ENCODE measurements around the gene ERC2.
A peak's percentile ranks its signal among the peaks of the same experiment; 100 is the strongest.

ERC2 gene

GRCh38 chr3:55729546-55729945, 738.7 kb downstream of the ERC2 start:
- peaks cover 32% of the 10 kb centered on the region for H3K4me1 Mint-ChIP-seq
- no peaks in the 10 kb centered on the region for H3K36me3 Mint-ChIP-seq (ENCODE audit: low read depth)
- H3K27me3 Mint-ChIP-seq (ENCODE audit: low read depth), result peaks cover 9% of the 10 kb centered on the region
- TF ChIP-seq, protein P1, sequence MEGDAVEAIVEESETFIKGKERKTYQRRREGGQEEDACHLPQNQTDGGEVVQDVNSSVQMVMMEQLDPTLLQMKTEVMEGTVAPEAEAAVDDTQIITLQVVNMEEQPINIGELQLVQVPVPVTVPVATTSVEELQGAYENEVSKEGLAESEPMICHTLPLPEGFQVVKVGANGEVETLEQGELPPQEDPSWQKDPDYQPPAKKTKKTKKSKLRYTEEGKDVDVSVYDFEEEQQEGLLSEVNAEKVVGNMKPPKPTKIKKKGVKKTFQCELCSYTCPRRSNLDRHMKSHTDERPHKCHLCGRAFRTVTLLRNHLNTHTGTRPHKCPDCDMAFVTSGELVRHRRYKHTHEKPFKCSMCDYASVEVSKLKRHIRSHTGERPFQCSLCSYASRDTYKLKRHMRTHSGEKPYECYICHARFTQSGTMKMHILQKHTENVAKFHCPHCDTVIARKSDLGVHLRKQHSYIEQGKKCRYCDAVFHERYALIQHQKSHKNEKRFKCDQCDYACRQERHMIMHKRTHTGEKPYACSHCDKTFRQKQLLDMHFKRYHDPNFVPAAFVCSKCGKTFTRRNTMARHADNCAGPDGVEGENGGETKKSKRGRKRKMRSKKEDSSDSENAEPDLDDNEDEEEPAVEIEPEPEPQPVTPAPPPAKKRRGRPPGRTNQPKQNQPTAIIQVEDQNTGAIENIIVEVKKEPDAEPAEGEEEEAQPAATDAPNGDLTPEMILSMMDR (IDR thresholded peaks at IDR 0.05; ENCODE audit: unreplicated experiment in 3 of 3), result no peak
- no peak overlapping the region for H3K4me3 Mint-ChIP-seq
- H3K27ac Mint-ChIP-seq, result no peak overlapping the region
- H3K9me3 Mint-ChIP-seq, result no peaks in the 10 kb centered on the region

DNA sequence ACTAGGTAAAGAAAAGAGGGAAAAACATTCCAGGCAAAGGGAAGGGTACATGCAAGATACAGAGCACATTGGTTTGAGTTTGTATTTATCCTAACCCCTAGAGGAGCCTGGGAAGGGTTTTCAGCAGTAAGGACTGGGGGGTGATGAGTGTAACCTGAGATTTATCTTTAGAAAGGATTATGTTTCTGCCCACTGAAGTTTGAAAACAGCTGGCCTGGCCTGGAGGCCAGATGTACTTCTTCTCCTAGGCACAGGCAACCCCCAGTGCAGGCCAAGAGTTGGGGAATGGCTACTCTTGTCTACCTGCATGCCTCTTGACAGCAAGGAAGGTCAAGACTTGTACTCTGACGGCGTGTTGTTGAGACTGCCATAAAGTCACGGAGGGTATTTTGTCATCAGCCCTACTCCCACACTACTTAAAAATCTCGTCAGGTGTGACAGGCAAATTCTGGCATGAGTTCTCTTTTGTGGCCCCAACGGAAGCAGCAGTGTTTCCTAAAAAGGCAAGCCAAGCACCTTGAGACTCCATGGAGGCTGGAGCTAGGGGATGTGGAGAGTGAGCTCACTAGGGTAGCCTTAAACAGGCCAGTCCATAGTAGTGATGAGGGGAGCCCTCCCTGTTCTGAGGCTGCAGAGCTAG, 739.7 kb downstream of the ERC2 start:
- no peak overlapping the region for H3K4me3 Mint-ChIP-seq
- no peaks in the 10 kb centered on the region for H3K9me3 Mint-ChIP-seq
- H3K36me3 Mint-ChIP-seq (ENCODE audit: low read depth), result no peaks in the 10 kb centered on the region
- H3K27me3 Mint-ChIP-seq (ENCODE audit: low read depth), result peaks cover 9% of the 10 kb centered on the region
- peaks cover 38% of the 10 kb centered on the region for H3K4me1 Mint-ChIP-seq
- TF ChIP-seq, protein P1 (IDR thresholded peaks at IDR 0.05; ENCODE audit: unreplicated experiment in 3 of 3), result no peak
- peak overlapping the region in 1 of 3 experiments; percentile 40 for H3K27ac Mint-ChIP-seq

- Mint-ChIP-seq H3K9me3 (no peaks in the 10 kb centered on the region), H3K4me1 (peaks cover 56% of the 10 kb centered on the region), H3K27ac (peak overlapping the region in 1 of 3 experiments; percentile 59), H3K4me3 (no peak overlapping the region), H3K27me3 (ENCODE audit: low read depth) (peaks cover 5% of the 10 kb centered on the region), H3K36me3 (ENCODE audit: low read depth) (no peaks in the 10 kb centered on the region)
- TF ChIP-seq, protein P1 (IDR thresholded peaks at IDR 0.05; ENCODE audit: unreplicated experiment in 3 of 3), result no peak
Observed at GRCh38 chr3:55726501-55726775, 741.8 kb downstream of the ERC2 start.

DNA sequence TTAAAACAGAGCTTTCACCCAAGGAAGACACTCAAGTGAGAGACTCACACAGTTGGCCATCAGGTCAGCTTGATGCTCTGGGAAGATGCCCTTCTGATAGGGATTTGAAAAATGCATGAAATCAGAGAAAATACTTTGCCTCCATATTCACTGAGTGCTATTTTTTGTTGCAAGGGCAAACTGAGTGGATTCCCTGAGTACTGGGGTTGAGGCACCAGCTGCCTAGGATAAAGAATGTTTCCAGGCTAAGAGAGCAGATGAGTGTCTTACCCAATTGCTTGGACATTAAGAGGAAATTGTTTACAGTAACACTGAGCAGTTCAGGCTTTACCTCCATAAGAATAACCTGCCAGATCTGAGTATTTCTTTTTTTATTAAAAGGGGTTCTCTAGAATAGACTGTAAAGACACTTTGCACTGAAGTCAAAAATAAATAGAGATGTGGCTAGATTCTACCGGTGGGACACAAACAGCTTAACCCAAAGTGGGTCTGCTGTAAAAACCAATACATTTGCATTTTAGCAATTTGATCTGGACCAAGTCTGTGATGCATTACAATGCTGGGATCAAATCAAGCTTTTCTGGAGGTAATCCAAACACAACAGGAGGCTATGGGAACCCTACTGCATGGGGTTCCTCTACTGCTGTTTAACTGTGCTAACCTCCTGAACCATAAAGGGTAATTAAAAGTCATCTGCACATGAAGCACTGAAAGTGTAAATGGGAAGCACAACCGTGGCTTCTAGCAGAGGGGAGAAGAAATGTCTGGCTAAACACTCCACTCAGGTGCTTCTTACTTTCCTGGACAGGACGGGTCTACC, 742.4 kb downstream of the ERC2 start:
- H3K36me3 Mint-ChIP-seq (ENCODE audit: low read depth), result no peaks in the 10 kb centered on the region
- H3K9me3 Mint-ChIP-seq, result no peaks in the 10 kb centered on the region
- H3K4me1 Mint-ChIP-seq, result peaks cover 56% of the 10 kb centered on the region
- peaks cover 5% of the 10 kb centered on the region for H3K27me3 Mint-ChIP-seq (ENCODE audit: low read depth)
- TF ChIP-seq, protein P1 (IDR thresholded peaks at IDR 0.05; ENCODE audit: unreplicated experiment in 3 of 3), result no peak
- no peak overlapping the region for H3K4me3 Mint-ChIP-seq
- H3K27ac Mint-ChIP-seq, result peak overlapping the region in 2 of 3 experiments; percentile 59 to 73

- H3K27ac Mint-ChIP-seq, result peak overlapping the region; percentile 10 to 73 (median 59)
- TF ChIP-seq, protein P1 (IDR thresholded peaks at IDR 0.05; ENCODE audit: unreplicated experiment in 3 of 3), result no peak
- no peak overlapping the region for H3K4me3 Mint-ChIP-seq
Observed at GRCh38 chr3:55724821-55725220, 743.4 kb downstream of the ERC2 start.

More at GRCh38 chr3:55724821-55725220, 743.4 kb downstream of the ERC2 start:
- H3K36me3 Mint-ChIP-seq (ENCODE audit: low read depth), result no peaks in the 10 kb centered on the region
- H3K4me1 Mint-ChIP-seq, result peaks cover 56% of the 10 kb centered on the region
- peaks cover 5% of the 10 kb centered on the region for H3K27me3 Mint-ChIP-seq (ENCODE audit: low read depth)
- H3K9me3 Mint-ChIP-seq, result no peaks in the 10 kb centered on the region
